Measurements from ENCODE around the gene NF2. TPM values are rescaled to one million over a fixed set of nuclear protein-coding genes. Genes with fewer than 3 reads are reported as not detected.

The NF2 gene
- total and polyA plus RNA-seq, 2 of the 8 experiments (the other 6 are each of a cell fraction or from before 2014, with no cell fraction given): 17.6 to 53.6 TPM

DNA sequence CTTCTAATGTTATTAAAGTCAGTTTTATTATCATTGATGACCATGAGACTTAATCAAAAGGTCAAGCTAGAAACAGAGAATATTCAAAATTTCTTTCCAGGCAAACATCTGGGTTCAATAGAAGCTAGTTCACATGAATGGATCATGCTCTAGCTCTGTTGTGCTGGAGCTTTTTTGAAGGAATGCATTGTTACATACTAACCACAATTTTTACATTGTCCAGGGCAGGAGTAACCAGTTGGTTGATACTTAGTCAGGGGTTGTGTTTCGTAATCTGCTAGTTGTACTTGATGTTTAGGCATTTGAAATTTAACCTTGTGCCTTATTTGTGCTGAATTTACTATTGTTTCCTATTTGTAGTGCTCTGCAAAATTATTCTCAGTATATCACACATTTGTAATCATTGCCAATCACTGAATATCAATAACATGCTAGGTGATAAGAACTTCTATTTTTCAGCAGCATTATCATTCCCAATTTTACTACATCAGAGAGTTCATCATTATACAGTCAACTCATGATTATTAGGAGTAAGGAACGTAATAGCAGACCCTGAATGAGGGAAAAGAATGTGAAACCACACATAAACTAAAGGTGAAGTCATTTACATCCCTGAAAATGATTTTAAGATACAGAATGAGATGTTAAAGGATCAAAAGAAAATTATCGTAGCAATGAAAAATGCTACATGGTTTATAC lies 23.2 kb downstream of the NF2 start:
- no peak overlapping the region for H3K9ac ChIP-seq (replicated peaks in 1 of 4; ENCODE audit: extremely low read depth in 1 of 4, low read depth in 3 of 4, low read length in 3 of 4)
- no peak overlapping the region for H2BK5ac ChIP-seq (ENCODE audit: low read depth, low read length)
- H3K4me2 ChIP-seq (ENCODE audit: insufficient read depth in 1 of 2, low read depth in 2 of 2, low read length in 2 of 2): no peak overlapping the region
- H3K23ac ChIP-seq (ENCODE audit: insufficient read length): no peak overlapping the region
- H3K14ac ChIP-seq (ENCODE audit: insufficient read length): no peak overlapping the region
- no peak overlapping the region for H4K5ac ChIP-seq (ENCODE audit: insufficient read length, low read depth, low read length)
- no peaks in the 10 kb centered on the region for H3K27me3 ChIP-seq (replicated peaks in 1 of 4; ENCODE audit: control insufficient read depth in 3 of 4, extremely low read depth in 1 of 4, insufficient read depth in 3 of 4, low read length in 3 of 4)
- H4K91ac ChIP-seq (replicated peaks; ENCODE audit: insufficient read length, low read length): no peak overlapping the region
- ChIA-PET CTCF (ENCODE audit: partially characterized antibody) (interaction anchor here (0.6 to 5.4 kb wide), 27 partner anchors 8 to 452 kb away, joined by 3 to 39 read pairs (median 6); no protein-coding TSS in a partner anchor), POLR2A (ENCODE audit: partially characterized antibody) (no interaction called here)
- no peak overlapping the region for H4K8ac ChIP-seq (ENCODE audit: extremely low read depth, insufficient read depth, low read length)
- H2BK120ac ChIP-seq (replicated peaks; ENCODE audit: low read depth, low read length): no peak overlapping the region
- no peak overlapping the region for H2AFZ ChIP-seq (ENCODE audit: low read length)
- H3K56ac ChIP-seq (replicated peaks; ENCODE audit: insufficient read length, low read depth, low read length): no peak overlapping the region
- H2AK5ac ChIP-seq (ENCODE audit: low read depth, low read length): no peak overlapping the region
- H3K23me2 ChIP-seq (ENCODE audit: low read depth, low read length): no peaks in the 10 kb centered on the region
- H3K27ac ChIP-seq (ENCODE audit: low read depth, low read length): no peak overlapping the region
- WGBS, 2 experiments (ENCODE audit: extremely low coverage in 1 of 2, insufficient coverage in 1 of 2, insufficient read length in 1 of 2, insufficient replicate concordance in 2 of 2, low coverage in 1 of 2, low lambda C conversion rate in 2 of 2, missing lambda C conversion rate in 1 of 2): 91% methylated on average over 3 of the region's 3 CpGs; no CpG with 5 or more reads in 1 of the 2 experiments
- DNase-seq (ENCODE audit: low read depth in 1 of 2, low spot score in 2 of 2) (no peak), FAIRE-seq (no peak)
- no peak overlapping the region for H3K4ac ChIP-seq (replicated peaks; ENCODE audit: insufficient read length, low read depth, low read length)
- H3K36me3 ChIP-seq (ENCODE audit: control insufficient read depth in 2 of 4, insufficient read depth in 4 of 4, low read length in 3 of 4): no peaks in the 10 kb centered on the region
- peaks cover 0 to 6% (median 3%) of the 10 kb centered on the region in 4 experiments; a peak in 3 of 7 replicates for H3K4me1 ChIP-seq (replicated peaks in 1 of 4; ENCODE audit: control insufficient read depth in 3 of 4, insufficient read depth in 4 of 4, low read length in 3 of 4)
- no peak overlapping the region for H3K18ac ChIP-seq (ENCODE audit: extremely low read depth, low read length)
- H3K79me1 ChIP-seq (ENCODE audit: low read depth, low read length): peaks cover 9% of the 10 kb centered on the region; the same call in 1 of the 2 replicates
- H4K20me1 ChIP-seq (replicated peaks in 1 of 2; ENCODE audit: control insufficient read depth in 1 of 2, insufficient read depth in 2 of 2, low read length in 2 of 2): peaks cover 2 to 5% of the 10 kb centered on the region in 2 experiments
- no peak overlapping the region for H2BK15ac ChIP-seq (ENCODE audit: low read length)
- no peak overlapping the region for H2BK20ac ChIP-seq (ENCODE audit: low read length)
- H3K9me3 ChIP-seq (ENCODE audit: insufficient read depth in 2 of 2, low read depth in 1 of 2, low read length in 1 of 2): no peaks in the 10 kb centered on the region
- no peak overlapping the region for H2BK12ac ChIP-seq (ENCODE audit: low read depth, low read length)
- no peak overlapping the region for H3K4me3 ChIP-seq (ENCODE audit: extremely low read depth in 1 of 4, insufficient read depth in 2 of 4, low read depth in 3 of 4, low read length in 4 of 4)
- H3K79me2 ChIP-seq (ENCODE audit: control insufficient read depth in 1 of 2, insufficient read depth in 2 of 2, low read length in 2 of 2): peaks cover 0 to 28% of the 10 kb centered on the region in 2 experiments; a peak in 2 of 4 replicates
- TF ChIP-seq POLR2A (IDR thresholded peaks at IDR 0.05; ENCODE audit: control extremely low read depth in 1 of 2, low read depth in 2 of 2, low read length in 2 of 2) (no peak), PHF8 (conservative IDR thresholded peaks at IDR 0.05; ENCODE audit: low read depth, low read length) (no peak), SP1 (IDR thresholded peaks at IDR 0.05; ENCODE audit: low read depth, low read length) (no peak), SP2 (IDR thresholded peaks at IDR 0.05; ENCODE audit: low read length) (no peak), BCL11A (IDR thresholded peaks at IDR 0.05; ENCODE audit: low read depth in 2 of 2, low read length in 2 of 2) (no peak), TAF1 (IDR thresholded peaks at IDR 0.05; ENCODE audit: low read depth, low read length) (no peak), POLR2AphosphoS5 (IDR thresholded peaks at IDR 0.05; ENCODE audit: low read depth, low read length) (no peak), GABPA (IDR thresholded peaks at IDR 0.05; ENCODE audit: borderline replicate concordance, insufficient read depth, low read length) (no peak), NANOG (IDR thresholded peaks at IDR 0.05; ENCODE audit: insufficient read depth, low read depth, low read length, poor library complexity, severe bottlenecking) (no peak), CEBPB (IDR thresholded peaks at IDR 0.05; ENCODE audit: low read depth, low read length) (no peak), JUND (IDR thresholded peaks at IDR 0.05; ENCODE audit: low read length) (no peak), CREB1 (IDR thresholded peaks at IDR 0.05) (no peak), BRCA1 (IDR thresholded peaks at IDR 0.05; ENCODE audit: low read depth, low read length) (no peak), SIRT6 (IDR thresholded peaks at IDR 0.05; ENCODE audit: low read length) (no peak), RBBP5 (IDR thresholded peaks at IDR 0.05; ENCODE audit: borderline replicate concordance, low read depth, low read length) (no peak)
